ENCODE results near the gene CCDC102A.

CCDC102A gene

DNA sequence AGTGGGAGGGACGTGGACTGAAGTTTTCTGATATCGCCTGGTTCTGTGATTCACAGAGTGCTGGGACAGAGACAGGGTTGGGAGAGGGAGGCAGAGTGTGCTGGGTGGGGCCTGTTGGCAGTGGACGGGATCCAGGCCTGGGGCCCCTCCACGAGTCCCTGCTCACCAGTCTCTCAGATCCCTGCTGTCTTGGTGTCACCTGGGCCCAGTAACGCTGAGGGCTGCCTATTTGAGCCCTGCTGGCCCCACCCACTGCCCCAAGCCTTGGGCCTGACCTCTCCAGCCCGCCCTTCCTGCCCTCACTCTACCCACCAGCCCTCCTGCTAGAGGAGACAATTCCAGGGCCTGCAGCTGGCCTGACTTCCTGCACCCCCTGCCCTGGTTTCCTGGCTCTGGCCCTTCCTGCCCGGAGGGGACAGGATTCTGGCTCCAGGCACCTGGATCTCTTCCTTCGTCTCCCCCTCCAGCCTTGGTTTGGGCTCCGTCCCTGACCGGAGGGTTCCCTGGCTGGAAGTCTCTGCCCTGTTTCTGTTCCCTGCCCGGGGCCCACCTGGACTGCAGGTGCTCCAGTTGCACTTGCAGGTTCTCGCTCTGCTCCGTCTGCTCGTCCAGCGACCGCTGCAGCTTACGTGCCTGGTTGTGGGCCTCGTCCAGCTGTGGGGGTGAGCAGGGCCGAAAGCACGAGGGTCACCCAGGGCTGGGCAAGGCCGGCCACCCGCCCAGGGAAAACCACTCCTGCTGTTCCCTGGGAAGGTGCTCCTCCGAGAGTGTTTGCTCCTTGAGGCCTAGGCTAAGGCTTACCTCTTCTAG is 21.4 kb downstream of the CCDC102A start:
- TF ChIP-seq POLR2A (IDR thresholded peaks at IDR 0.05; ENCODE audit: extremely low read depth, insufficient read length) (no peak), CTCF (IDR thresholded peaks at IDR 0.05; ENCODE audit: low read depth, low read length) (no peak), MYC (IDR thresholded peaks at IDR 0.05; ENCODE audit: low read depth, low read length) (no peak)
- TF ChIP-seq, protein P1, sequence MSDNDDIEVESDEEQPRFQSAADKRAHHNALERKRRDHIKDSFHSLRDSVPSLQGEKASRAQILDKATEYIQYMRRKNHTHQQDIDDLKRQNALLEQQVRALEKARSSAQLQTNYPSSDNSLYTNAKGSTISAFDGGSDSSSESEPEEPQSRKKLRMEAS (IDR thresholded peaks at IDR 0.05; ENCODE audit: low read depth, low read length): no peak
- no peak for DNase-seq (ENCODE audit: low read depth)
- no peak overlapping the region for H3K4me3 ChIP-seq (ENCODE audit: low read depth, low read length)

- DNase-seq (ENCODE audit: low read depth): no peak
- TF ChIP-seq POLR2A (IDR thresholded peaks at IDR 0.05; ENCODE audit: extremely low read depth, insufficient read length) (no peak), MYC (IDR thresholded peaks at IDR 0.05; ENCODE audit: low read depth, low read length) (no peak), CTCF (IDR thresholded peaks at IDR 0.05; ENCODE audit: low read depth, low read length) (no peak)
- TF ChIP-seq, protein P1 (IDR thresholded peaks at IDR 0.05; ENCODE audit: low read depth, low read length): no peak
- H3K4me3 ChIP-seq (ENCODE audit: low read depth, low read length): no peak overlapping the region
These were observed 22.0 kb downstream of the CCDC102A start for GRCh38 chr16:57514371-57514770.

DNA sequence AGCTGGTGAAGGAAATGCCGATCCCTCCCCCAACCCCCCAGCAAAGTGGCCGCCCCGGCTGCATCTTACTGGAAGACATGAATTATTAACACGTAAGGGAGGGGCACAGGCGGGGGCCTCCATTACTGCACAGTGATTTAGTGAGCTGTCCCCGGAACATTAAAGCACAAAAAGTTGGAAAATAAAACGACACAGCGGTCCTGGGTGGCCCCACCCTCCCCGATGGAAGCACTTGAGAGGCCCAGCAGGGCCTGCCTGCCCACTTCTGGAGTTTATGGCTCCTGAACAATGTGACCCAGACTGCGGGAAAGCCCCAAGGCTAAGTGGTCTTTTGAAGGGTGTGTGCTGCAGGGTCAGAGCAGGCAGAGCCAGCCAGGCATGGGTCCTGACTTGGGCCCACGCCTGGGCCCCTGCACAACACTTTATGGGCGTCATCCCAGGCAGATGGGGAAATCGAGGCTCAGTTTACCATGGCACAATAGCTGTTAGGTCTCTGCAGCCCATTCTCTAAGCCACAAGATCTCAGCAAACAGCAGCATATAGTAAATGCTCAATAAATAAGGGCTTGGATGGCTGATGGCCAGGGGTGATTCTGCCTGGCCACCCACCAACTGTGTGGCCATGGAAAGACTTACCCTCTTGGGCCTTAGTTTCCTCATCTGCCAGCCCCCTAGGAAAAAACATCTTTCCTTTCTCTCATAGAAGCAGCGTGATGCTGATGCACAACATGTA is 22.8 kb downstream of the CCDC102A start:
- TF ChIP-seq, protein P1 (IDR thresholded peaks at IDR 0.05; ENCODE audit: low read depth, low read length): no peak
- no peak for TF ChIP-seq MYC (IDR thresholded peaks at IDR 0.05; ENCODE audit: low read depth, low read length)
- TF ChIP-seq CTCF (IDR thresholded peaks at IDR 0.05; ENCODE audit: low read depth, low read length): no peak
- TF ChIP-seq POLR2A (IDR thresholded peaks at IDR 0.05; ENCODE audit: extremely low read depth, insufficient read length): no peak
- DNase-seq (ENCODE audit: low read depth): no peak

GRCh38 chr16:57512296-57513001 is 23.9 kb downstream of the CCDC102A start:
- DNase-seq (ENCODE audit: low read depth): no peak
- no peak for TF ChIP-seq POLR2A (IDR thresholded peaks at IDR 0.05; ENCODE audit: extremely low read depth, insufficient read length)
- TF ChIP-seq, protein P1 (IDR thresholded peaks at IDR 0.05; ENCODE audit: low read depth, low read length): no peak
- TF ChIP-seq CTCF (IDR thresholded peaks at IDR 0.05; ENCODE audit: low read depth, low read length): no peak
- TF ChIP-seq MYC (IDR thresholded peaks at IDR 0.05; ENCODE audit: low read depth, low read length): no peak
- H3K4me3 ChIP-seq (ENCODE audit: low read depth, low read length): no peak overlapping the region

More for the DNA sequence above, 22.8 kb downstream of the CCDC102A start:
- no peak overlapping the region for H3K4me3 ChIP-seq (ENCODE audit: low read depth, low read length)

DNA sequence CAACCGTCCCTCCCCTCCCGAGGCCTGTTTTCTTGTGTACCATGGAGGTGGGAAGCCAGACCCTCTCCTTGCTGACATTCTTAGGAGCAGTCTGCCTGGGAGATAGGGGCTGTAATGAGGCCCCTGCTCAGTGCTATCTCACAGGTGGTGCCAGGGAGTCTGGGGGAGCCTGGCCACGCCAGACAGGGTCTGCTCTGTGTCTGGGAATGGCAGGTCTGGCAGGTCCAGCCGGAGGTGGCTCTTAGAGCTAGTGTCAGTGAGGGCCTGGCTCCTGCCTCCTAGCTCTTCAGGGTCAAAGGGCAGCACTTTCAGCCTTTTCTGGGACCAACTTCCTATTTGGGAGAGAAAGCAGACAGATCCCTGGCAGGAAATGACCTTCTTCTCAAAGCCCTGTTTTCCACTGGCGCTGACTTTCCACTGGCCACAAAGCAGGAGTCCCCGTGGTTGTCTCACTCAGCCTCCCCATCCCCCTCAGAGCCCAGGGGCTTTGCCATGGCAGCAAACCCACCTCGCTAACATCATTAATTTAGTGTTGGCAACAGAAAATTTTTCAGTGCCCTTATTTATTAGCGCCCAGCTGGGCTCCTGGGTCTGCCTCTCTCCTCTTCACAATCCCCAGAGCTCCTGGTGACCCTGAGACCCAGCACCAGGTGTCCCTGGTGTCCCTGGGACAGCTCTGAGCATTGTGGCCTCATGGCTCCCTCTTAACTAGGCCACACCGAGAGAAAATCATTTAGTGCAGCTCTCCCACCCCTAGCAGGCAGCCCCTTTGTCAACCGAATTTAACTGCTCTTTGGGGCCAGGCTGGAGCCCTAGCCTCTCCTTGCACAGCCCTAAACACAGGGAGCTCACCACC is 26.1 kb downstream of the CCDC102A start:
- TF ChIP-seq, protein P1 (IDR thresholded peaks at IDR 0.05; ENCODE audit: low read depth, low read length): no peak
- TF ChIP-seq MYC (IDR thresholded peaks at IDR 0.05; ENCODE audit: low read depth, low read length) (no peak), CTCF (IDR thresholded peaks at IDR 0.05; ENCODE audit: low read depth, low read length) (no peak), POLR2A (IDR thresholded peaks at IDR 0.05; ENCODE audit: extremely low read depth, insufficient read length) (no peak)
- no peak for DNase-seq (ENCODE audit: low read depth)
- no peak overlapping the region for H3K4me3 ChIP-seq (ENCODE audit: low read depth, low read length)
